PC-9 (cell line): Measurements from ENCODE around the gene SELENON.

Experiments
- CTCF ChIP-seq: fragments of 200-600 bp; sonication (generic); conservative IDR thresholded peaks from 2 replicates; pipeline ENCODE4 v1.6.1; 2017; ENCODE audit warnings: mixed run types, antibody characterized with exemption, mild to moderate bottlenecking, moderate library complexity
- EZH2 ChIP-seq: fragments of 200-600 bp; sonication (generic); IDR thresholded peaks from 2 replicates; pipeline ENCODE4 v1.8.0; 2017; ENCODE audit warnings: antibody characterized with exemption, low read depth

- TF ChIP-seq CTCF (no peak), EZH2 (no peak)
These were observed 41.4 kb upstream of the SELENON start for GRCh38 chr1:25758466-25759070.
